Measurements from ENCODE around the gene TP53I13.
"Not testable (repeated sequence)": the region's sequence is repeated elsewhere in the genome, so short reads cannot be mapped to it uniquely, and the experiment has no call there.

The TP53I13 gene

GRCh38 chr17:29568331-29569244, at the start of gene TP53I13:
Gene TP53I13, plus strand, starts transcription at chr17:29568701. Its CDS starts 58 bp downstream, at chr17:29568759.
- DNase-seq: peak; percentile 74

- DNase-seq: no peak
Measured at GRCh38 chr17:29524692-29525091, 43.8 kb upstream of the TP53I13 start.

- DNase-seq: no peak
Measured at GRCh38 chr17:29526322-29526721, 42.2 kb upstream of the TP53I13 start.

GRCh38 chr17:29533976-29534375, 34.5 kb upstream of the TP53I13 start:
- no peak for DNase-seq

- no peak for DNase-seq
Measured at GRCh38 chr17:29544066-29544465, 24.4 kb upstream of the TP53I13 start.

GRCh38 chr17:29546085-29546484, 22.4 kb upstream of the TP53I13 start:
- no peak for DNase-seq

- no peak for DNase-seq
Measured at GRCh38 chr17:29546830-29547229, 21.7 kb upstream of the TP53I13 start.

GRCh38 chr17:29549177-29549923, 19.2 kb upstream of the TP53I13 start:
- no peak for DNase-seq

GRCh38 chr17:29555840-29556239, 12.7 kb upstream of the TP53I13 start:
- no peak for DNase-seq

- DNase-seq: no peak
Measured at GRCh38 chr17:29557085-29557738, 11.3 kb upstream of the TP53I13 start.

- DNase-seq: no peak
Measured at GRCh38 chr17:29557739-29558116, 10.8 kb upstream of the TP53I13 start.

- DNase-seq: not testable (repeated sequence)
Measured at GRCh38 chr17:29558139-29558538, 10.4 kb upstream of the TP53I13 start.

GRCh38 chr17:29559640-29560039, 8.9 kb upstream of the TP53I13 start:
- DNase-seq: no peak

- no peak for DNase-seq
Measured at GRCh38 chr17:29560316-29560715, 8.2 kb upstream of the TP53I13 start.

- no peak for DNase-seq
Measured at GRCh38 chr17:29561554-29562517, 6.7 kb upstream of the TP53I13 start.

- no peak for DNase-seq
Measured at GRCh38 chr17:29562615-29563014, 5.9 kb upstream of the TP53I13 start.

- DNase-seq: no peak
Measured at GRCh38 chr17:29563816-29564215, 4.7 kb upstream of the TP53I13 start.

- peak; percentile 26 for DNase-seq
Measured at GRCh38 chr17:29565643-29566472, 2.6 kb upstream of the TP53I13 start.

GRCh38 chr17:29566473-29567303, 1.8 kb upstream of the TP53I13 start, which contains the start of gene ABHD15:
Gene ABHD15, minus strand, starts transcription at chr17:29567037. Its CDS starts 71 bp downstream, at chr17:29566966.
- DNase-seq: peak; percentile 18

GRCh38 chr17:29567304-29567553, 1.3 kb upstream of the TP53I13 start:
- DNase-seq: no peak

Data from NCI-H2227 treated with DMSO at 0.1 percent for 48 hours (cell line).